Vagina (tissue), 2 donors: Measurements from ENCODE around the gene NID1. TPM values are rescaled to one million over a fixed set of nuclear protein-coding genes. Genes with fewer than 3 reads are reported as not detected.

Source experiments
- DNase-seq, 2 donors: peaks; one replicate each; pipeline ENCODE4 v3.0.0-alpha.2; 2017; ENCODE audit errors: extremely low spot score in 2 of 2
- H3K27ac ChIP-seq: fragments of 200-600 bp; sonication (generic); one replicate; pipeline ENCODE4 v1.5.1; 2019
- H3K27me3 ChIP-seq: fragments of 200-600 bp; sonication (generic); one replicate; pipeline ENCODE4 v1.5.1; 2019
- H3K36me3 ChIP-seq, 2 donors: fragments of 200-600 bp; sonication (generic); one replicate each; pipeline ENCODE4 v1.5.1; 2017 to 2019
- H3K4me1 ChIP-seq: fragments of 200-600 bp; sonication (generic); one replicate; pipeline ENCODE4 v1.5.1; 2019
- H3K4me3 ChIP-seq, 2 donors: fragments of 200-600 bp; sonication (generic); 1 replicate in 1 of 2; 2 replicates in 1 of 2; pipeline ENCODE4 v1.5.1; 2016 to 2019
- H3K9me3 ChIP-seq: fragments of 200-600 bp; sonication (generic); one replicate; pipeline ENCODE4 v1.5.1; 2019
- CTCF ChIP-seq, 3 experiments: fragments of 450-650 bp in 2 of 3; fragments of 200-600 bp in 1 of 3; sonication (generic) in 1 of 3; IDR thresholded peaks; one replicate each; pipeline ENCODE4 v1.5.1; 2017 to 2019; ENCODE audit warnings: antibody characterized with exemption in 3 of 3, mild to moderate bottlenecking in 2 of 3, moderate library complexity in 2 of 3
- POLR2A ChIP-seq, 2 donors: fragments of 450-650 bp; IDR thresholded peaks; one replicate each; pipeline ENCODE4 v1.6.1; 2017; ENCODE audit warnings: antibody characterized with exemption in 2 of 2, mild to moderate bottlenecking in 2 of 2, moderate library complexity in 2 of 2
- POLR2AphosphoS5 ChIP-seq, 2 donors: sonication (generic); formaldehyde crosslinking; IDR thresholded peaks; one replicate each; pipeline ENCODE4 v1.9.0; 2017; ENCODE audit warnings: antibody characterized with exemption in 2 of 2, mild to moderate bottlenecking in 2 of 2, low read depth in 1 of 2; ENCODE audit not compliant: insufficient read depth in 1 of 2
- intact Hi-C: fragments of 100-400 bp; cut with DNase I; formaldehyde crosslinking; loops from one replicate; pipeline ENCODE4 v1.15.1; 2023
- total RNA-seq: library from RNA; depleted of rRNA; stranded (reverse); fragments of >200 nt; gene quantifications from one replicate; pipeline ENCODE4 v1.2.3, GENCODE V29; 2016

NID1 gene
- total RNA-seq, 1 donor from 2014 or later = 154 TPM

- peak overlapping the region; percentile 44 for H3K27ac ChIP-seq
- intact Hi-C loops = no loop called here
These were observed 129.4 kb downstream of the NID1 start for GRCh38 chr1:235935235-235936225.

GRCh38 chr1:235933766-235934116 is 131.1 kb downstream of the NID1 start:
- no peaks in the 10 kb centered on the region for H3K9me3 ChIP-seq
- no peak overlapping the region for H3K27ac ChIP-seq
- no peak for DNase-seq
- H3K36me3 ChIP-seq = no peaks in the 10 kb centered on the region
- H3K27me3 ChIP-seq = no peaks in the 10 kb centered on the region
- peaks cover 35% of the 10 kb centered on the region for H3K4me1 ChIP-seq
- no peak overlapping the region for H3K4me3 ChIP-seq
- intact Hi-C loops = no loop called here
- TF ChIP-seq CTCF (IDR thresholded peaks at IDR 0.05) (no peak), POLR2A (IDR thresholded peaks at IDR 0.05) (no peak), POLR2AphosphoS5 (IDR thresholded peaks at IDR 0.05; ENCODE audit: insufficient read depth in 1 of 2, low read depth in 1 of 2) (no peak)

More at GRCh38 chr1:235935235-235936225, 129.4 kb downstream of the NID1 start:
- TF ChIP-seq POLR2AphosphoS5 (IDR thresholded peaks at IDR 0.05; ENCODE audit: insufficient read depth in 1 of 2, low read depth in 1 of 2) = peak in 1 of 2 donors; percentile 59
- no peak for TF ChIP-seq CTCF (IDR thresholded peaks at IDR 0.05)
- TF ChIP-seq POLR2A (IDR thresholded peaks at IDR 0.05) = no peak
- DNase-seq = no peak
- no peaks in the 10 kb centered on the region for H3K36me3 ChIP-seq
- H3K27me3 ChIP-seq = no peaks in the 10 kb centered on the region
- no peak overlapping the region for H3K4me3 ChIP-seq
- H3K9me3 ChIP-seq = no peaks in the 10 kb centered on the region
- peaks cover 43% of the 10 kb centered on the region for H3K4me1 ChIP-seq

- no peak overlapping the region for H3K27ac ChIP-seq
- no peak for DNase-seq
- peak in 1 of 2 donors; percentile 23 for TF ChIP-seq POLR2AphosphoS5 (IDR thresholded peaks at IDR 0.05; ENCODE audit: insufficient read depth in 1 of 2, low read depth in 1 of 2)
- TF ChIP-seq CTCF (IDR thresholded peaks at IDR 0.05) = no peak
- TF ChIP-seq POLR2A (IDR thresholded peaks at IDR 0.05) = no peak
These were observed 131.7 kb downstream of the NID1 start for GRCh38 chr1:235933017-235933765.

GRCh38 chr1:235932090-235932510 is 132.8 kb downstream of the NID1 start:
- H3K36me3 ChIP-seq = no peaks in the 10 kb centered on the region
- H3K4me3 ChIP-seq = no peak overlapping the region
- intact Hi-C loops = no loop called here
- no peak for DNase-seq
- no peak overlapping the region for H3K27ac ChIP-seq
- TF ChIP-seq POLR2A (IDR thresholded peaks at IDR 0.05) (no peak), POLR2AphosphoS5 (IDR thresholded peaks at IDR 0.05; ENCODE audit: insufficient read depth in 1 of 2, low read depth in 1 of 2) (no peak), CTCF (IDR thresholded peaks at IDR 0.05) (no peak)
- H3K9me3 ChIP-seq = no peaks in the 10 kb centered on the region
- peaks cover 35% of the 10 kb centered on the region for H3K4me1 ChIP-seq
- H3K27me3 ChIP-seq = no peaks in the 10 kb centered on the region

More at GRCh38 chr1:235933017-235933765, 131.7 kb downstream of the NID1 start:
- H3K27me3 ChIP-seq = no peaks in the 10 kb centered on the region
- peaks cover 35% of the 10 kb centered on the region for H3K4me1 ChIP-seq
- H3K9me3 ChIP-seq = no peaks in the 10 kb centered on the region
- no peak overlapping the region for H3K4me3 ChIP-seq
- intact Hi-C loops = no loop called here
- no peaks in the 10 kb centered on the region for H3K36me3 ChIP-seq
